GM19035 (cell line): ENCODE results near the gene ARHGAP29.

ENCODE experiments used
- ATAC-seq: cut with Tn5 transposase; IDR thresholded peaks from one replicate; pipeline ENCODE4 v1.9.1; 2021; ENCODE audit not compliant: unreplicated experiment

The ARHGAP29 gene

GRCh38 chr1:94260635-94261387 lies 23.4 kb upstream of the ARHGAP29 start:
- no peak for ATAC-seq

- no peak for ATAC-seq
These were observed 22.4 kb upstream of the ARHGAP29 start for GRCh38 chr1:94259635-94260289.

GRCh38 chr1:94258873-94259331 lies 21.5 kb upstream of the ARHGAP29 start:
- ATAC-seq = no peak

GRCh38 chr1:94257444-94257843 lies 20.1 kb upstream of the ARHGAP29 start:
- ATAC-seq = no peak

- no peak for ATAC-seq
These were observed 18.1 kb upstream of the ARHGAP29 start for GRCh38 chr1:94255476-94255875.

GRCh38 chr1:94254073-94254810 lies 16.9 kb upstream of the ARHGAP29 start:
- ATAC-seq = no peak

GRCh38 chr1:94253456-94254017 lies 16.2 kb upstream of the ARHGAP29 start:
- no peak for ATAC-seq

GRCh38 chr1:94250341-94250740 lies 13.0 kb upstream of the ARHGAP29 start:
- ATAC-seq = no peak

GRCh38 chr1:94248956-94249688 lies 11.7 kb upstream of the ARHGAP29 start:
- ATAC-seq = no peak

- ATAC-seq = peak; percentile 95
These were observed 10.0 kb upstream of the ARHGAP29 start for GRCh38 chr1:94247138-94248094.

- ATAC-seq = no peak
These were observed 9.3 kb upstream of the ARHGAP29 start for GRCh38 chr1:94246692-94247137.

GRCh38 chr1:94245747-94246438 lies 8.5 kb upstream of the ARHGAP29 start:
- ATAC-seq = no peak

- ATAC-seq = no peak
These were observed 7.4 kb upstream of the ARHGAP29 start for GRCh38 chr1:94244816-94245215.

- ATAC-seq = no peak
These were observed 6.3 kb upstream of the ARHGAP29 start for GRCh38 chr1:94243665-94244064.

GRCh38 chr1:94240822-94241221 lies 3.4 kb upstream of the ARHGAP29 start:
- no peak for ATAC-seq

- no peak for ATAC-seq
These were observed 2.4 kb upstream of the ARHGAP29 start for GRCh38 chr1:94239796-94240195.

- no peak for ATAC-seq
These were observed 1.7 kb upstream of the ARHGAP29 start for GRCh38 chr1:94239051-94239450.

- peak; percentile 39 for ATAC-seq
These were observed 624 bp downstream of the ARHGAP29 start for GRCh38 chr1:94236630-94237290.
